Measurements from ENCODE around the gene TMEM9B. TPM values are rescaled to one million over a fixed set of nuclear protein-coding genes. Genes with fewer than 3 reads are reported as not detected.

The TMEM9B gene
- polyA plus RNA-seq, 1 donor: 35.0 TPM

DNA sequence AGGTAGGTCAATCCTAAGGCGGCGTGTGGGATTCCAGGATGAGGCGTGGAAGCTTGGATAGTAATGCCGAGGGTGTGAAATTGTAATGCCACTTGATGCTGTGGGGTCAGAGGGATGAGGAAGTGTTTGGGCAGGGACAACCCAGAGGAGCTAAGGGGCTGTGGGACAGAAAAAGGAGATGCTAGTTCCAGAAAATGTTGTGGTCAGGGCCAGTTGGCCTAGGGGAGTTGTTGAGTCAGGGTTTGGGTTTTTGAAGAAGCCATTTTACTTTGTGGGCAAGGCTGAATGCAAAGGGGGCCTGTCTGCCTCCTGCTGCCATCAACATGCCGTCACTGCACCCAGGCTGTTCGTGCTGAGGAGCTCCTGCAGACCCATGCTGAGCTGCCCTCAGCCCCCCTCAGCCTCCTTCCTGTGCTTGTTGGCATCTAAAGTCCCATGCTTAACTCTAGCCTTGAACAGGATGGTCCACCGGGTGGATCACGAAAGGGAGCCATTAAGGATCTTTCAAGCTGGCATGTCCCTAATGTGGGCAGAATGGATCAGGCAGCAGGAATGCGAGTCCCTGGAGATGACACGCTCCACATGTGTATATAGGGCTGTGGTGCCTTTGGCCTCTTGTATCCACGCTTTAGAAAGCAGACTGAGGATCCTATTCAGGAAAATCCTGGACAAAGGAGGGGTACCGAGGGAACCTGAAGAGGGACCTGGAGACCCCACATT, 33.6 kb downstream of the TMEM9B start:
- no peak for DNase-seq (ENCODE audit: low read depth)

DNA sequence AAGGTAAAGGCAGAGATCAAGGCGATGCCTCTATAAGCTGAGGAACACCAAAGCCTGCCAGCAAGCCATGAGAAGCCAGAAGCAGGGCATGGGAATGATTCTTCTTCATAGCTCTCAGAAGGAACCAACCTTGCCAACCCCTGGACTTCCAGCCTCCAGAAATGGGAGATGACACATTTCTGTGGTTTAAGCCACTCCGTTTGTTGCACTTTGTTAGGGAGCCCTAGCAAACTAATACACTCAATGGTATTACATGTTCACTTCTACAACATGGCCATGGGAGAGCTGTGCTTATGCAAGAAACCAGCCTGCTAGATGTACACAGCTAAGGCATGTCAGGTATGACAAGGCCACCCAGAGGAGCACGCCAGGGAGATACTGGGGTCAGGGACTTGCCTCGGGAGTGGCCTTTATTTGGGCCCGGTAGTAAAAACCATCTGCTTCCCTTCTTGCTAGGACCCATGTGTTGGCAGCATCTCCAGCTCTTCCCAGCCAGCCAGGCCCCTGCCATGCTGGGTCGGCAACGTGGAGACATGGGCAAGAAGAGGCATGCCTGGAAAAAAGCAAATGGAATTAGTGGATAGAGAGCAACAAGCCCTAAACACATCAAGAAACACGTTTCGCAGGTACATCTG, 35.1 kb downstream of the TMEM9B start:
- no peak for DNase-seq (ENCODE audit: low read depth)

DNA sequence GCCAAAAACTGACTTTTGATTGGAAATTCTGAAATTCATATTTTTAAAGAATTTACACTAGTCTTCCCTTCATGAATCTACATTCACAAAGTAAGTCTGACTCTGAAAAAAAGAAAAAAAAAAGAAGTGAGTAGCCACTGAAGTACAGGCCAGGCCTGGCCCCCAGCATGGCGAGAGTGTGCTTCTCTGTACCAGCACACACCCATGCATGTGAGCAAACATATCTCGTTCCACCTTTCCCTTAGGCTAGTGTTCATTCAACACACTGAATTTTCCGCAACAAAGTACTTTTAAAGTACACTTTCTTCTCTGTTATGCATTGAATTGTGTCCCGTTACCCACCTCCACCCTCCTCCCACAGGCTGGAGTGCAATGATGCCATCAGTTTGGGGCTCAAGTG, 36.0 kb downstream of the TMEM9B start:
- DNase-seq (ENCODE audit: low read depth): no peak

DNA sequence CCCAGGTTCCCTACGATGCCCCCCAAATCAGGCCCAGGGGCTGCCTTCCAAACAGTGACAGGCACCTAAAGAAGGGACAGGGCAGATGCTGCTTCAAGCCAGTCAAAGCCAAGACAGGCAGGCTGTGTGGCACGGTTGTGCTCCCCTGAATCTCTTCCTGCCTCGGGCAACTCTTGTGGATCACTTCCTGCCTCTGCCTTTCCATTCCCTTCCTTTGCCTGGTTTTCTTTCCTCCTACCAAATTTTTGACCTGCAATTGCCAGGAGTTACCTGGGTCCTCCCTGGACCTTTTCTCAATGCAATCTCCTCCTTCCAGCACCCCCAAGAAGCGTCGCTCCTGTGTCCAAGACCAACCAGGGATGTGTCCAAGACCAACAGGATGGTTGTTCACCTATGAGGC, 37.0 kb downstream of the TMEM9B start:
- no peak for DNase-seq (ENCODE audit: low read depth)

DNA sequence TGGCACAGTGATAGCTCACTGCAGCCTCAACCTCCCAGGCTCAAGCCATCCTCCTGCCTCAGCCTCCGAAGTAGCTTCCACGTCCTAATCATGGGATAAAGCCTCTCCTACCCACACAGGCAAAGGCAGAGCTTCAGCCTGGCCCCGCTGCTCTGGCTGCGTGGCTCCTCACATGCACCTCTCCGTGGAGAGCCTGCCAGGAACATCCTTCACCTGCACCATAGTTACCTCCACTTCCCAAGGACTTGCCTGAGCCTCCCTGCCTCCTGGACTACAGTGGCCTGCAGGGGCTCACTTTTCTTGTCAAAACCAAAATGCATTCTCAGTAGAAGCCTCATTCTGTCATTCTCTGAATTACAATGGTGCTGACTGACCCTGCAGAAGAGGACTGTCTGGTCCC, 38.0 kb downstream of the TMEM9B start:
- DNase-seq (ENCODE audit: low read depth): no peak

DNA sequence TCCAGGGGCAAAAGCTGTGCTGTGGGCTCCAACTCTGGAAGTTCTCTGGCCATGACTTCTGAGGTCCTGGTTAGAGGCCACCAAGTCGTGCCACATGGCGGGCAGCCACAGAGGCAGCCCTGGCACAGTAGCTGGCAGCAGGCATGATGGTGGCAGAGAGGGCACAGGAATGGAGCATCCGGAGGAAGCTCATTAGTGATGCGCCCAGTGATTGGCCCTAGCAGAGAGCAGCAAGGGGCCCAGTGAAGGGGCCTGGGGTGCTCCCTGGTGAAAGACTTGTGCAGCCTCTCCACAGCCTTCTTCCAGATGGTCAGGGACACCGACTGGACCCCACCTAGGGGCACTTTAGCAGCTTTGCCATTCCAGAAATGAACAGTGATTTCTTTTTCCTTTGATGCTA, 38.5 kb downstream of the TMEM9B start:
- no peak for DNase-seq (ENCODE audit: low read depth)

DNA sequence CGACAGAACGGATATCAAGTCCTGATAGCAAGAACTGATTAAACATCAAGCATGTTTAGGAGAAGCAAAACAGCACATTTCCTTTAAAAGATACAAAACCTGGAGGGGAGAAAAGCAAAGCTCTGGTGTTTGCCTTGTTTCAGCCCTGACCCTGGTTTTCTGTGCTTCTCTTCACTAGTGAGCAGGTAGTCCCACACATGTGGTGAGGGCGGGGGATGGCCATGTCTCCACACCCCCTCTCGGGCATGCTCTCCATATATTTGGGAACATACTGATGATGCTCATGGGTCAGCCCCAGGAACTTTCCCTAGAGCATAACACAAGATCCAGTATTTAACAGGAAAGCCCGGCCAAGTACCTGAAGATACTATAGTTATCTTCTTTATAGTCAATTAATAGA, 41.6 kb downstream of the TMEM9B start:
- no peak for DNase-seq (ENCODE audit: low read depth)

DNA sequence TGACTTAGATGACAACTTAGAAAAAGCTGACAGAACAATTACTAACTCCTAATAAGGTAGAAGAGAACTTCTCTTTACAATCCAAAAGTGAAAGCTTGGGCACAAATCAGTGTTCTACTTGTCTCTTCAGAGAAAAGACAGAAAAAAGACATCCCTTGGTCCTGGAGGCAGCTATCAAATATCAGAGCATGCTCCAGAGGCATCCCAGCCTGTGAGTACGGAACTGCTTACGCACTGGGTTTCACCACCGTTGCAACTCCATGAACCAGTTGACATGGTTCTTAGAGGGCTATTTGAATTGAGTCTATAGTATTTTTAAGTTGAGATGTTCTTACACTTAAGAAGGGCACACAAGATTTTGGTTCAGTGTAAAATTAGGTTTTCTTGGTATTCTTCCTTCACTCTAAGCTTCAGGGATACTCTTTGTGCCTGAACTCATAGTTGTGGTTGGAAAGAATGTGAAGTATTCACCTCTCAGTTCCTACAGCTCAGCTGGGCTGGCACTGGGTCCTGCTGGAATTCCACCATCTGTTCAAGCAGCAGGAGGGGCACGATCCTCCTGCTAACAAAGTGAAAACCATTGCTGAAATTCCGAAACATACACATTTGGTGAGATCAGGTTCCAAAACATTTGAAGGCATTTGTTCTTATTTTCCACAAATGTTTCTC, 47.0 kb downstream of the TMEM9B start:
- no peak for DNase-seq (ENCODE audit: low read depth)

DNA sequence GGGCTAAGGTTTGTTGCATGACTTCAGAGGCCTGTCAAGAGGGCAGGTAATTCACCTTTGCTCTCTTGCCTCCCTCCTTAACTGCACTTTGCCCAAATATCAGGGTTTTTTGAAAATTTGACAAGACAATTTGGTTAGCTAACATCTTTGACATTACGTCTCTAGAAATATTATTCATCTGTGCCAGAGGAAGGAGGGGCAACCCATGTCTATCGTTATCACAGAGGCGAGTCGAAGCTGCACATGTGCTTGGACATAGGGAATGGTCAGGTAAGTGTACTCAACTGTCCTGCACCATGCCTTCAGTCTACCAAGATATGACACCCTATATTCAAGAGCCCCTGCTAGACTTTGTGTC, 49.6 kb downstream of the TMEM9B start:
- DNase-seq (ENCODE audit: low read depth): no peak

DNA sequence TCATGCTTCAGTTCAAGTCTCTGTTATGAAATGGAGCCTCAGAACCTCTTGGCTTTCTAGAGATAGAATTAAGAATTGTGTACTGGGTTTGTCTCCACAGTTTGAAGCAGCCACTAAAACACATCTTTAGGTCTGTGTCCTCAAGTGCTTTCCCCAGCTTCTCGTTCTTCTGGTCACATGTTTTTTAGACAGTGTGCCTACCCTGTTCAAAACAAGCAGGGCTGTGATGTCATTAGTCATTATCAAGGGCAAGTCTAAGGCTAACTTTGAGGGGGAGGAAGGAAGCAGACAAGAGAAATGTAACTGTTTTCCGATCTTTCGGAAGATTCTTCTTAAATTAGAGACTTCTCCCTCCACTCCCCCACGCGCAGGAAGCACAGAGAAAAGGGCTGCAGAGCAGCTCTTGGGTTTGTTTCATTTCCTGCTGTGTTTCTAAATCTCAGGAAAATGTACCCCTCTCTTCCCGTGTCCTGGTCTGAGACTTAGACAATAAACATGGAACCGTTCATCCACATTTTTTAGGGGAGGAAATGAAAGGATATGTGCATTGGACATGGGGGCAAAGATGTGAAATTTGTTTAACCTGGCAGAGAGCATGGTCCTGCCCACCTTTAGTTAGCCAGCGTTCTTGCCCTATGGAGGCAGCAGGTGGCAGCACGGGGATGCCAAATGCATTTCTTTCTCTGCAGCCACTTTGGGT, 50.1 kb downstream of the TMEM9B start:
- no peak for DNase-seq (ENCODE audit: low read depth)

DNA sequence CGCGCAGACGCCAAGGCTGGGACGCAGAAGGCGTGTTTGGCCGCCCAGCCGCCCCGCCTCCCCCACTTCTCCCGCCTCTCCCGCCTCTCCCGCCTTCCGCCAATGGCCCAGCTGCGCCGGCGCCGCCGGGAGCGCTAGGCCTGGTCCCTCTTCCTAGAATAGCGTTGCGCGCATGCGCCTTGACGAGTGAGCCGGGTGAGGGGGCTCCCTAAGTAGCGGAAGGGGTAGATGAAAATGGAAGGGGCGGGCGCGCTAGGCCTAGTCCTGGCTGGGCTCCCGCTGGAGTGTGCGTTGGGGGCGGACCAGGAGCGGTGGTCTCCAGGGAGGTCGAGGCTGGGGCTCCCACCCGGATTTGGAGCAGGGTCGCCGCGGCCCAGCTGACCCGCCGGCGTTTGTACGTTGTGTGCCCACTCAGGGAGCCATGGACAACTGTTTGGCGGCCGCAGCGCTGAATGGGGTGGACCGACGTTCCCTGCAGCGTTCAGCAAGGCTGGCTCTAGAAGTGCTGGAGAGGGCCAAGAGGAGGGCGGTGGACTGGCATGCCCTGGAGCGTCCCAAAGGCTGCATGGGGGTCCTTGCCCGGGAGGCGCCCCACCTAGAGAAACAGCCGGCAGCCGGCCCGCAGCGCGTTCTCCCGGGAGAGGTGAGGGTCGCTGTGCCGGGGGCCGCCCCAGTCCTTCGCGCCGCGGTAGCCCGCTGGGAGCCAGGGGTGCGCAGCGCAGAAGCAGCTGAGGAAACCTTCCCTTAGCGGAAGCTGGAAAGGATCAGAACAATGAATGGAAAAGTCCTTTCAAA, 53.0 kb downstream of the TMEM9B start, which contains the start of gene AKIP1:
TSS of gene AKIP1 (plus strand) at position 161 of the 795 bp plus-strand sequence. CDS start at position 422, 261 bp downstream.
- peak; percentile 96 for DNase-seq (ENCODE audit: low read depth)

DNA sequence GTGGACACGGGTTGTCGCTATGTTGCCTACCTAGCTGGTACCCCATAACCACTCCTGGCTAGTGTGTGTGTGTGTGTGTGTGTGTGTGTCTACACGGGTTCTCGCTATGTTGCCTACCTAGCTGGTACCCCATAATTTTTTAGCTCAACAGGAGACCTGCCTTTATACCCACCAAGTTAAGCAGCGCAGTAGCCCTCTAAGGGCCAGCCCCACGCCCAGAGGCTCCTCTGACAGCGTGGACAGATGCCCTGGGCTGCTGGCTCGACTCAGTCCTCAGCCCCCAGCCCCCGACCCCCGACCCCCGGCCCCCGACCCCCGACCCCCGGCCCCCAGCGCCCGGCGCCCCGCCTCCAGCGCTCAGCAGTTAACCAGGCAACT, 53.6 kb downstream of the TMEM9B start:
- DNase-seq (ENCODE audit: low read depth): no peak

DNA sequence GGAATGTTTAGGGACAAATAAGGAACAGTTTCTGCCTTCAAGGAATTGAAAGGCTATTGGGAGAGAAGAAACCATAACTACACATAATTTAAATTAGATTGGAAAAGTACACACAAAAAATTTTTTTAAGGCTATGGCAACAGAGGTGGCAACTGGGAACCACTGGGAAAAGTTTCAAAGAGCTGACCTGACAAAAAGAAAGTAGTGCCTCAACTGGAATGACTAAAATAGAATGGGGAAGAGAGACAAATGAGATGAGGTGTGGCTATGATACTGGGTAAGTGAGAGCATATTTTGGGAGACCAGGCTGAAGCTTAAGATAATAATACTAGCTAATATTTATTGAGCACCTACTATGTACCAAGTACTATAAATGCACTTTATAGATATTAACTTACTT, 56.1 kb downstream of the TMEM9B start:
- no peak for DNase-seq (ENCODE audit: low read depth)

DNA sequence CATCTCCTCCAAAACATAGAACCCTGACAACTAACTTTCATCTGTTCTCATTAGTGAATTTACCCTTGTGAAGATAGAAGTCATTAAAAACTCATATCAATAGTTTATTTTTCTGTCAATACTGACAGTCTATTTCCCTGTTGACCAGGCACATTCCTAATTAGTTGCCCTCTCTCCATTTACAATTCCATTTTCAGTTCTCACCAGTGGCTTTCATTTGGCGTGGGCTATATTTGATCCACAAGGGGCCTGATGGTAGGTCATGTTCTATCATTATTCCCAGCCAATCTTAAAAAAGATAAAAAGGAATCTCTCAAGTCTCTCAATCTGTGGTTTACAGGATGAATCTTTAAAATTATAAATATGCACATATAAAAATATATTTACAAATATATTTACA, 57.1 kb downstream of the TMEM9B start:
- DNase-seq (ENCODE audit: low read depth): no peak

DNA sequence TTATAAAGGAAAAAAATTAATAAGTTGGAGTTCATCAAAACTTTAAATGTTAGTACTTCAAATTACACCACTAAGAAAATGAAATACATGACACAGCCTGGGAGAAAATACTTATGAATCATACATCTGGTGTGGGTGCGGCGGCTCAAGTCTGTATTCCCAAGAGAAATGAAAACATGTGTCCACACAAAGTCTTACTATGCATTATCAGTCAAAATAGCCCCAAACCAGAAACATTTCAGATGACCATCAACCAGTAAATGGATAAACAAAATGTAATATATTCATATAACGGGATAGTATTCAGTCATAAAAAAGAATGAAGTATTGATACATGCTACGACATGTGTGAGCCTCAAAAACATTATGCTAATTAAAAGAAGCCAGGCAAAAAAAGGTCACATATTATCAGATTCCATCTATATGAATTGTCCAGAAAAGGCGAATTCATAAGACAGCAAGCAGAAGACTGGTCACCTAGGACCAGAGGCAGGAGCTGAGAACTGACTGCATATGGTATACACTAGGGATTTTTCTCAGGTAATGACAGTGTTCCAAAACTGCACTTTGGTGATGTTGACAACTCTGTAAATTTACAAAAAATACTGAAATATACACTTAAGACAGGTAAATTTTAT, 58.6 kb downstream of the TMEM9B start:
- no peak for DNase-seq (ENCODE audit: low read depth)

DNA sequence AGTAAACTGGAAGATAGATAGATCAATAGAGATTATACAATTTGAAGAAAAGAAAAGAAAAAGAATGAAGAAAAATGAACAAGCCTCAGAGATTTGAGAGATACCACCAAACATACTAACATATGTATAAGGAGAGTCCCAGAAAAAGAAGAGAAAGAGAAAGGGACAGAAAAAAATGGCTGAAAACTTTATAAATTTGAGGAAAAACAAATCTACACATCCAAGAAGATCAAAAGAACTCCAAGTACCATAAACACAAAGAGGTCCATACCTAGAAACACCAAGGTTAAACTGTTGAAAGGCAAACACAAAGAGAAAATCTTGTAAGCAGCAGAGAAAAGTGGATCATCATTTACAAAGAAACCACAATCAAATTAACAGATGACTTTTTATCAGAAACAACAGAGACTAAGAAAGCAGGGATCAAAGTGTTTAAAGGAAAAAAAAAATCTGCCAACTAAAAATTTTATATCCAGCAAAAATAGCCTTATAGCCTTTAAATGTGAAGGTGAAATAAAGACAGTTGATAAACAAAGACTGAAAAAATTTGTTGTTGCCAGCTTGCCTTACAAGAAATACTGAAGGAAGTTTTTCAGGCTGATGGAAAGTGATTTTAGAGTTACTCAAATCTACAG, 65.0 kb downstream of the TMEM9B start:
- no peak for DNase-seq (ENCODE audit: low read depth)
